ENCODE data around the gene NPEPPS. TPM values are rescaled to one million over a fixed set of nuclear protein-coding genes. Genes with fewer than 3 reads are reported as not detected.
A peak's percentile ranks its signal among the peaks of the same experiment; 100 is the strongest.

Gene NPEPPS
- total and polyA plus RNA-seq, 2 of the 8 experiments (the other 6 are each of a cell fraction or from before 2014, with no cell fraction given) = 53.6 to 118 TPM

DNA sequence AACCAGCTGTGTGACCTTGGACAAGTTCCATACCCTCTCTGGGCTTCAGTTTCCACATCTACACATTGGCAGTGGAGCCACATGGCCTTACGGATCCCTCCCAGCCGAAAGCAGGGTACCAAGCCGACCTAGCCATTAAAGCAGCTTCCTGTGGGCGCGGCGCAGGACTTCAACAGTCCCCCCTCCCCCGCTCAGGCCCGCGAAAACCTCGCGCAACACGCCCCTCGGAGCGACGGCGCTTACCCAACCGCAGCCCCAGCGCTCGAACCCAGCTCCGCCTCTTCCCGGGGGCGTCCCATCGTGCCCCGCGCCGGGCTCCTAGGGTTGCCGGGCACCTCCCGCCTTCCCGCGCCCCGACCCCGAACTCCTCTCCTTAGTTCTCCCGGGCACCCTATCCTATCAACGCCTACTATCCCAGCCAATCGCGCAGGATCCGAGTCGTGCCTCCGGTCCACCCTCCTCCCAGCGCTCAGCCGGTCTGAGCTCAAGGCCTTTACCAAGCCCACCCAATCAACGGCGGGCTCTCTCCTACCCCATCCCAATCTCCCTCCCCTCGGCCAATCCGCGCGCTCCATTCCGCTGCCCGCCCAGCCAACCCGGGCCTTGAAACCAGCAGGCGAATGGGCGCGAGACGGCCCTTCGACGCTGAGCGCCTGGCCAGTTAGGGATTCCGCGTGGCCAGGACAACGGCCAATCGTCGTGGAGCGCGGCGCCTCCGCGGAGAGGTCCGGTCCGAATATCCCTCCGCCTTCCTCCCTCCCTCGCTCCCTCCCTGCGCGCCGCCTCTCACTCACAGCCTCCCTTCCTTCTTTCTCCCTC is 118.5 kb downstream of the NPEPPS start, which contains the start of gene KPNB1 (continued):
- TF ChIP-seq, protein P1, sequence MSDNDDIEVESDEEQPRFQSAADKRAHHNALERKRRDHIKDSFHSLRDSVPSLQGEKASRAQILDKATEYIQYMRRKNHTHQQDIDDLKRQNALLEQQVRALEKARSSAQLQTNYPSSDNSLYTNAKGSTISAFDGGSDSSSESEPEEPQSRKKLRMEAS (IDR thresholded peaks at IDR 0.05) = peak; percentile 99
- TF ChIP-seq MAFK (IDR thresholded peaks at IDR 0.05; ENCODE audit: low read depth, low read length) (no peak), SIN3A (conservative IDR thresholded peaks at IDR 0.05 in 1 of 2, IDR thresholded peaks at IDR 0.05 in 1 of 2; ENCODE audit: low read depth in 1 of 2, low read length in 2 of 2) (peak in 1 of 2 experiments; percentile 88; a peak in 1 of 4 replicates), SIRT6 (IDR thresholded peaks at IDR 0.05; ENCODE audit: low read length) (no peak), RBBP5 (IDR thresholded peaks at IDR 0.05; ENCODE audit: borderline replicate concordance, low read depth, low read length) (no peak; the same call in 1 of the 2 replicates), SRF (IDR thresholded peaks at IDR 0.05; ENCODE audit: low read depth, low read length) (no peak), CHD1 (IDR thresholded peaks at IDR 0.05; ENCODE audit: low read depth, low read length) (no peak), CREB1 (IDR thresholded peaks at IDR 0.05) (peak; percentile 77), RFX5 (IDR thresholded peaks at IDR 0.05; ENCODE audit: borderline replicate concordance, low read depth, low read length) (no peak)
- TF ChIP-seq, protein P2, sequence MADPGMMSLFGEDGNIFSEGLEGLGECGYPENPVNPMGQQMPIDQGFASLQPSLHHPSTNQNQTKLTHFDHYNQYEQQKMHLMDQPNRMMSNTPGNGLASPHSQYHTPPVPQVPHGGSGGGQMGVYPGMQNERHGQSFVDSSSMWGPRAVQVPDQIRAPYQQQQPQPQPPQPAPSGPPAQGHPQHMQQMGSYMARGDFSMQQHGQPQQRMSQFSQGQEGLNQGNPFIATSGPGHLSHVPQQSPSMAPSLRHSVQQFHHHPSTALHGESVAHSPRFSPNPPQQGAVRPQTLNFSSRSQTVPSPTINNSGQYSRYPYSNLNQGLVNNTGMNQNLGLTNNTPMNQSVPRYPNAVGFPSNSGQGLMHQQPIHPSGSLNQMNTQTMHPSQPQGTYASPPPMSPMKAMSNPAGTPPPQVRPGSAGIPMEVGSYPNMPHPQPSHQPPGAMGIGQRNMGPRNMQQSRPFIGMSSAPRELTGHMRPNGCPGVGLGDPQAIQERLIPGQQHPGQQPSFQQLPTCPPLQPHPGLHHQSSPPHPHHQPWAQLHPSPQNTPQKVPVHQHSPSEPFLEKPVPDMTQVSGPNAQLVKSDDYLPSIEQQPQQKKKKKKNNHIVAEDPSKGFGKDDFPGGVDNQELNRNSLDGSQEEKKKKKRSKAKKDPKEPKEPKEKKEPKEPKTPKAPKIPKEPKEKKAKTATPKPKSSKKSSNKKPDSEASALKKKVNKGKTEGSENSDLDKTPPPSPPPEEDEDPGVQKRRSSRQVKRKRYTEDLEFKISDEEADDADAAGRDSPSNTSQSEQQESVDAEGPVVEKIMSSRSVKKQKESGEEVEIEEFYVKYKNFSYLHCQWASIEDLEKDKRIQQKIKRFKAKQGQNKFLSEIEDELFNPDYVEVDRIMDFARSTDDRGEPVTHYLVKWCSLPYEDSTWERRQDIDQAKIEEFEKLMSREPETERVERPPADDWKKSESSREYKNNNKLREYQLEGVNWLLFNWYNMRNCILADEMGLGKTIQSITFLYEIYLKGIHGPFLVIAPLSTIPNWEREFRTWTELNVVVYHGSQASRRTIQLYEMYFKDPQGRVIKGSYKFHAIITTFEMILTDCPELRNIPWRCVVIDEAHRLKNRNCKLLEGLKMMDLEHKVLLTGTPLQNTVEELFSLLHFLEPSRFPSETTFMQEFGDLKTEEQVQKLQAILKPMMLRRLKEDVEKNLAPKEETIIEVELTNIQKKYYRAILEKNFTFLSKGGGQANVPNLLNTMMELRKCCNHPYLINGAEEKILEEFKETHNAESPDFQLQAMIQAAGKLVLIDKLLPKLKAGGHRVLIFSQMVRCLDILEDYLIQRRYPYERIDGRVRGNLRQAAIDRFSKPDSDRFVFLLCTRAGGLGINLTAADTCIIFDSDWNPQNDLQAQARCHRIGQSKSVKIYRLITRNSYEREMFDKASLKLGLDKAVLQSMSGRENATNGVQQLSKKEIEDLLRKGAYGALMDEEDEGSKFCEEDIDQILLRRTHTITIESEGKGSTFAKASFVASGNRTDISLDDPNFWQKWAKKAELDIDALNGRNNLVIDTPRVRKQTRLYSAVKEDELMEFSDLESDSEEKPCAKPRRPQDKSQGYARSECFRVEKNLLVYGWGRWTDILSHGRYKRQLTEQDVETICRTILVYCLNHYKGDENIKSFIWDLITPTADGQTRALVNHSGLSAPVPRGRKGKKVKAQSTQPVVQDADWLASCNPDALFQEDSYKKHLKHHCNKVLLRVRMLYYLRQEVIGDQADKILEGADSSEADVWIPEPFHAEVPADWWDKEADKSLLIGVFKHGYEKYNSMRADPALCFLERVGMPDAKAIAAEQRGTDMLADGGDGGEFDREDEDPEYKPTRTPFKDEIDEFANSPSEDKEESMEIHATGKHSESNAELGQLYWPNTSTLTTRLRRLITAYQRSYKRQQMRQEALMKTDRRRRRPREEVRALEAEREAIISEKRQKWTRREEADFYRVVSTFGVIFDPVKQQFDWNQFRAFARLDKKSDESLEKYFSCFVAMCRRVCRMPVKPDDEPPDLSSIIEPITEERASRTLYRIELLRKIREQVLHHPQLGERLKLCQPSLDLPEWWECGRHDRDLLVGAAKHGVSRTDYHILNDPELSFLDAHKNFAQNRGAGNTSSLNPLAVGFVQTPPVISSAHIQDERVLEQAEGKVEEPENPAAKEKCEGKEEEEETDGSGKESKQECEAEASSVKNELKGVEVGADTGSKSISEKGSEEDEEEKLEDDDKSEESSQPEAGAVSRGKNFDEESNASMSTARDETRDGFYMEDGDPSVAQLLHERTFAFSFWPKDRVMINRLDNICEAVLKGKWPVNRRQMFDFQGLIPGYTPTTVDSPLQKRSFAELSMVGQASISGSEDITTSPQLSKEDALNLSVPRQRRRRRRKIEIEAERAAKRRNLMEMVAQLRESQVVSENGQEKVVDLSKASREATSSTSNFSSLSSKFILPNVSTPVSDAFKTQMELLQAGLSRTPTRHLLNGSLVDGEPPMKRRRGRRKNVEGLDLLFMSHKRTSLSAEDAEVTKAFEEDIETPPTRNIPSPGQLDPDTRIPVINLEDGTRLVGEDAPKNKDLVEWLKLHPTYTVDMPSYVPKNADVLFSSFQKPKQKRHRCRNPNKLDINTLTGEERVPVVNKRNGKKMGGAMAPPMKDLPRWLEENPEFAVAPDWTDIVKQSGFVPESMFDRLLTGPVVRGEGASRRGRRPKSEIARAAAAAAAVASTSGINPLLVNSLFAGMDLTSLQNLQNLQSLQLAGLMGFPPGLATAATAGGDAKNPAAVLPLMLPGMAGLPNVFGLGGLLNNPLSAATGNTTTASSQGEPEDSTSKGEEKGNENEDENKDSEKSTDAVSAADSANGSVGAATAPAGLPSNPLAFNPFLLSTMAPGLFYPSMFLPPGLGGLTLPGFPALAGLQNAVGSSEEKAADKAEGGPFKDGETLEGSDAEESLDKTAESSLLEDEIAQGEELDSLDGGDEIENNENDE (IDR thresholded peaks at IDR 0.05; ENCODE audit: insufficient replicate concordance, low read length) = no peak

Data from H1 (cell line).